ENCODE results near the gene INPP1.

INPP1 gene

GRCh38 chr2:190376591-190377245 is 33.3 kb downstream of the INPP1 start:
- H3K79me2 ChIP-seq (ENCODE audit: insufficient read depth, low read length), result no peaks in the 10 kb centered on the region

GRCh38 chr2:190378880-190379237 is 35.5 kb downstream of the INPP1 start:
- Histone ChIP-seq H3K4me3 (ENCODE audit: low read depth, low read length, poor library complexity, severe bottlenecking) (no peak overlapping the region), H3K27ac (ENCODE audit: low read depth, low read length, poor library complexity, severe bottlenecking) (no peak overlapping the region), H3K9me3 (ENCODE audit: low read length) (no peaks in the 10 kb centered on the region), H3K36me3 (ENCODE audit: insufficient read depth, low read length) (no peaks in the 10 kb centered on the region), H3K27me3 (ENCODE audit: insufficient read depth, low read length) (no peaks in the 10 kb centered on the region), H3K79me2 (ENCODE audit: insufficient read depth, low read length) (no peaks in the 10 kb centered on the region), H3K4me2 (ENCODE audit: low read length) (no peak overlapping the region), H3K4me1 (ENCODE audit: insufficient read depth, low read length, severe bottlenecking) (no peaks in the 10 kb centered on the region), H4K20me1 (ENCODE audit: insufficient read depth, low read length) (no peaks in the 10 kb centered on the region), H3F3A (ENCODE audit: insufficient read depth, low read length) (no peaks in the 10 kb centered on the region), H3K9me2 (ENCODE audit: low read depth, low read length) (no peaks in the 10 kb centered on the region), H3K9ac (ENCODE audit: low read length) (no peak overlapping the region), H2AFZ (ENCODE audit: low read length) (no peak overlapping the region)
- TF ChIP-seq CTCF (IDR thresholded peaks at IDR 0.05; ENCODE audit: low read length), result no peak
- TF ChIP-seq EZH2 (IDR thresholded peaks at IDR 0.05; ENCODE audit: borderline replicate concordance, low read length), result no peak

More at GRCh38 chr2:190376591-190377245, 33.3 kb downstream of the INPP1 start:
- H3K9me3 ChIP-seq (ENCODE audit: low read length), result no peaks in the 10 kb centered on the region
- H3F3A ChIP-seq (ENCODE audit: insufficient read depth, low read length), result no peaks in the 10 kb centered on the region
- no peak for TF ChIP-seq EZH2 (IDR thresholded peaks at IDR 0.05; ENCODE audit: borderline replicate concordance, low read length)
- no peak overlapping the region for H2AFZ ChIP-seq (ENCODE audit: low read length)
- no peak overlapping the region for H3K4me3 ChIP-seq (ENCODE audit: low read depth, low read length, poor library complexity, severe bottlenecking)
- no peaks in the 10 kb centered on the region for H3K27me3 ChIP-seq (ENCODE audit: insufficient read depth, low read length)
- no peak overlapping the region for H3K9ac ChIP-seq (ENCODE audit: low read length)
- H4K20me1 ChIP-seq (ENCODE audit: insufficient read depth, low read length), result no peaks in the 10 kb centered on the region
- H3K36me3 ChIP-seq (ENCODE audit: insufficient read depth, low read length), result no peaks in the 10 kb centered on the region
- no peak overlapping the region for H3K27ac ChIP-seq (ENCODE audit: low read depth, low read length, poor library complexity, severe bottlenecking)
- H3K9me2 ChIP-seq (ENCODE audit: low read depth, low read length), result no peaks in the 10 kb centered on the region
- no peak overlapping the region for H3K4me2 ChIP-seq (ENCODE audit: low read length)
- H3K4me1 ChIP-seq (ENCODE audit: insufficient read depth, low read length, severe bottlenecking), result no peaks in the 10 kb centered on the region

- H4K20me1 ChIP-seq (ENCODE audit: insufficient read depth, low read length), result no peaks in the 10 kb centered on the region
- H3K4me1 ChIP-seq (ENCODE audit: insufficient read depth, low read length, severe bottlenecking), result no peaks in the 10 kb centered on the region
- no peak overlapping the region for H3K4me2 ChIP-seq (ENCODE audit: low read length)
- H3K9me2 ChIP-seq (ENCODE audit: low read depth, low read length), result no peaks in the 10 kb centered on the region
- no peaks in the 10 kb centered on the region for H3F3A ChIP-seq (ENCODE audit: insufficient read depth, low read length)
- no peak overlapping the region for H3K4me3 ChIP-seq (ENCODE audit: low read depth, low read length, poor library complexity, severe bottlenecking)
- H3K27me3 ChIP-seq (ENCODE audit: insufficient read depth, low read length), result no peaks in the 10 kb centered on the region
- H3K27ac ChIP-seq (ENCODE audit: low read depth, low read length, poor library complexity, severe bottlenecking), result no peak overlapping the region
- H3K36me3 ChIP-seq (ENCODE audit: insufficient read depth, low read length), result no peaks in the 10 kb centered on the region
- H3K9ac ChIP-seq (ENCODE audit: low read length), result no peak overlapping the region
- TF ChIP-seq EZH2 (IDR thresholded peaks at IDR 0.05; ENCODE audit: borderline replicate concordance, low read length) (no peak), CTCF (IDR thresholded peaks at IDR 0.05; ENCODE audit: low read length) (no peak)
- no peaks in the 10 kb centered on the region for H3K9me3 ChIP-seq (ENCODE audit: low read length)
- H3K79me2 ChIP-seq (ENCODE audit: insufficient read depth, low read length), result no peaks in the 10 kb centered on the region
- H2AFZ ChIP-seq (ENCODE audit: low read length), result no peak overlapping the region
Observed at GRCh38 chr2:190379249-190379964, 36.0 kb downstream of the INPP1 start.

Measured in OCI-LY1 (cell line).